NT2/D1 (cell line): ENCODE measurements around the gene PARS2.

Source experiments
- SUZ12 ChIP-seq: IDR thresholded peaks from 2 replicates; pipeline ENCODE4 v1.6.1; 2011; ENCODE audit not compliant: insufficient read length, insufficient read depth; ENCODE audit errors: extremely low read depth
- ZNF274 ChIP-seq: IDR thresholded peaks from 2 replicates; pipeline ENCODE4 v1.6.1; 2011; ENCODE audit warnings: mild to moderate bottlenecking, low read depth, low read length

DNA sequence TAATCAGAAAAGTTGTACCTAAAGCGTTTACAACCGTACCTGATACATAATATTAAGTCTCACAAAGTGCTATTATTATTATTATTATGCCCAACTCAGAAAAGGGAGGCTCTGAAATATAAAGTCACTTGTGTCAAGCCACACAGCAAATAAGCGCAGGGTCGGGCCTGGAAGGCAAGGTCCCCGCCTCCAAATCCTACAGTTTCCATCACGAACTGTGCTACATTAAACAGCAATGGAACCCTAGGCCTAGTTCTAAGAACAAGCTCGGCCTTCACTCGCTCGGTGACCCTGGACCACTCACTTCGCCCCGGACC, 549 bp downstream of the PARS2 start:
- TF ChIP-seq ZNF274 = no peak
- TF ChIP-seq SUZ12 = no peak
